Activated T-helper 1 cell treated with anti-CD3 and anti-CD28 coated beads, Interleukin-12 subunit alpha, Interleukin-12 subunit beta, Interleukin-2, Interleukin-4 antibody, amounts not matched to agents 30 ng/mL and 10 ng/mL and 1 ng/mL, durations not matched to agents 14 hours and 24 hours and 36 hours (primary cell): ENCODE results near the gene PPP1R1B. TPM values are rescaled to one million over a fixed set of nuclear protein-coding genes. Genes with fewer than 3 reads are reported as not detected.

Experiments
- DNase-seq: peaks from one replicate; pipeline ENCODE4 v3.0.0; 2021; ENCODE audit warnings: low spot score
- H3K27ac Mint-ChIP-seq: one replicate; pipeline ENCODE4 v1.8.0; 2021; ENCODE audit warnings: mild to moderate bottlenecking, mixed read lengths
- H3K27me3 Mint-ChIP-seq: one replicate; pipeline ENCODE4 v1.8.0; 2022; ENCODE audit warnings: mild to moderate bottlenecking, moderate library complexity, mixed read lengths; ENCODE audit not compliant: insufficient read depth
- H3K36me3 Mint-ChIP-seq: one replicate; pipeline ENCODE4 v1.8.0; 2021; ENCODE audit warnings: low read depth, mixed read lengths
- H3K4me1 Mint-ChIP-seq: one replicate; pipeline ENCODE4 v1.8.0; 2021; ENCODE audit warnings: low read depth, mixed read lengths
- H3K4me3 Mint-ChIP-seq: one replicate; pipeline ENCODE4 v1.8.0; 2021; ENCODE audit warnings: mild to moderate bottlenecking, moderate library complexity, mixed read lengths
- H3K9me3 Mint-ChIP-seq: one replicate; pipeline ENCODE4 v1.8.0; 2021; ENCODE audit warnings: mixed read lengths
- intact Hi-C: fragments of 100-400 bp; cut with micrococcal nuclease; formaldehyde crosslinking; loops from one replicate; pipeline ENCODE4 v1.15.1; 2024
- total RNA-seq: library from RNA; stranded (reverse); gene quantifications from 2 replicates; pipeline ENCODE4 v1.2.3, GENCODE V29; 2022

PPP1R1B gene
- total RNA-seq, 1 donor from 2014 or later: not detected

GRCh38 chr17:39625198-39625785 lies 1.5 kb upstream of the PPP1R1B start:
- Mint-ChIP-seq H3K27ac (no peak overlapping the region), H3K36me3 (no peaks in the 10 kb centered on the region), H3K4me1 (peaks cover 27% of the 10 kb centered on the region), H3K9me3 (no peaks in the 10 kb centered on the region), H3K4me3 (no peak overlapping the region), H3K27me3 (peaks cover 51% of the 10 kb centered on the region)
- intact Hi-C loops: loop anchor here (10.0 kb wide), 1 partner anchor 420 kb away; the partner anchor contains the start of gene RPL19
- no peak for DNase-seq

- H3K27ac Mint-ChIP-seq: no peak overlapping the region
- no peak for DNase-seq
- H3K4me3 Mint-ChIP-seq: no peak overlapping the region
- no peaks in the 10 kb centered on the region for H3K36me3 Mint-ChIP-seq
- no peaks in the 10 kb centered on the region for H3K9me3 Mint-ChIP-seq
- peaks cover 45% of the 10 kb centered on the region for H3K27me3 Mint-ChIP-seq
- intact Hi-C loops: loop anchor here (10.0 kb wide), 1 partner anchor 422 kb away; the partner anchor contains the start of gene RPL19
- H3K4me1 Mint-ChIP-seq: peaks cover 31% of the 10 kb centered on the region
These were observed 427 bp downstream of the PPP1R1B start for GRCh38 chr17:39627047-39627711.

GRCh38 chr17:39627712-39628516 lies 1.2 kb downstream of the PPP1R1B start:
- Mint-ChIP-seq H3K4me1 (peaks cover 24% of the 10 kb centered on the region), H3K36me3 (no peaks in the 10 kb centered on the region), H3K27me3 (peaks cover 45% of the 10 kb centered on the region), H3K9me3 (no peaks in the 10 kb centered on the region), H3K4me3 (no peak overlapping the region), H3K27ac (no peak overlapping the region)
- intact Hi-C loops: loop anchor here (10.0 kb wide), 1 partner anchor 423 kb away; the partner anchor contains the start of gene RPL19
- no peak for DNase-seq

- H3K27me3 Mint-ChIP-seq: peaks cover 47% of the 10 kb centered on the region
- no peak overlapping the region for H3K4me3 Mint-ChIP-seq
- no peak overlapping the region for H3K27ac Mint-ChIP-seq
- H3K36me3 Mint-ChIP-seq: no peaks in the 10 kb centered on the region
- peaks cover 15% of the 10 kb centered on the region for H3K4me1 Mint-ChIP-seq
- intact Hi-C loops: loop anchor here (10.0 kb wide), 1 partner anchor 424 kb away; the partner anchor contains the start of gene RPL19
- no peaks in the 10 kb centered on the region for H3K9me3 Mint-ChIP-seq
- no peak for DNase-seq
These were observed 2.1 kb downstream of the PPP1R1B start for GRCh38 chr17:39628655-39629493.

GRCh38 chr17:39629494-39629880 lies 2.7 kb downstream of the PPP1R1B start:
- no peak for DNase-seq
- Mint-ChIP-seq H3K4me1 (peaks cover 14% of the 10 kb centered on the region), H3K9me3 (no peaks in the 10 kb centered on the region), H3K4me3 (no peak overlapping the region), H3K36me3 (no peaks in the 10 kb centered on the region), H3K27me3 (peaks cover 47% of the 10 kb centered on the region), H3K27ac (no peak overlapping the region)
- intact Hi-C loops: loop anchor here (10.0 kb wide), 1 partner anchor 425 kb away; the partner anchor contains the start of gene RPL19

- H3K27me3 Mint-ChIP-seq: peaks cover 43% of the 10 kb centered on the region
- H3K27ac Mint-ChIP-seq: no peak overlapping the region
- no peak overlapping the region for H3K4me3 Mint-ChIP-seq
- intact Hi-C loops: loop anchor here (10.0 kb wide), 1 partner anchor 425 kb away; the partner anchor contains the start of gene RPL19
- no peaks in the 10 kb centered on the region for H3K9me3 Mint-ChIP-seq
- H3K4me1 Mint-ChIP-seq: peaks cover 14% of the 10 kb centered on the region
- no peaks in the 10 kb centered on the region for H3K36me3 Mint-ChIP-seq
- DNase-seq: no peak
These were observed 3.1 kb downstream of the PPP1R1B start for GRCh38 chr17:39629898-39630297.

DNA sequence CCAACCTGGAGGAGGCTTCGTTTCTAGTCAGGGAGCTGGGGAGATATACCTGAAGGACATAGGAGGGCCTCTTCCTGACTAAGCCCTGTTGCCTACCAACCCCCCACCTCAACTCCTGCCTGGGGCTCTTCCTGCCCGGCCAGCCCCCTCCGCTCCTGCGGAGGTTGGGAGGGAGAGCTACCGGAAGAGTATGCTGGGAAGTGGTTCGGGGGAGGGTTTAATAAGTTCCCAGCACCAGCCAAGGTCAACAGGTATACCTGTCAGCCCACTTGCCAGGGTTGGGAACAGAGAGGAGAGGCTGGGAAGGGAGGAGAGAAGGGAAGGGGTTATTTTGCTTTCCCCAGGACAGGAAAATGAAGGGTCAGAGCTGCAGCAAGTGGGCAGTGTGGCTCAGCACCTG lies 4.7 kb downstream of the PPP1R1B start:
- no peaks in the 10 kb centered on the region for H3K9me3 Mint-ChIP-seq
- H3K4me3 Mint-ChIP-seq: no peak overlapping the region
- H3K4me1 Mint-ChIP-seq: peaks cover 10% of the 10 kb centered on the region
- DNase-seq: no peak
- intact Hi-C loops: no loop called here
- no peak overlapping the region for H3K27ac Mint-ChIP-seq
- H3K36me3 Mint-ChIP-seq: no peaks in the 10 kb centered on the region
- peaks cover 28% of the 10 kb centered on the region for H3K27me3 Mint-ChIP-seq

- no peak for DNase-seq
- peaks cover 23% of the 10 kb centered on the region for H3K27me3 Mint-ChIP-seq
- no peaks in the 10 kb centered on the region for H3K36me3 Mint-ChIP-seq
- H3K4me3 Mint-ChIP-seq: no peak overlapping the region
- H3K4me1 Mint-ChIP-seq: peaks cover 9% of the 10 kb centered on the region
- no peaks in the 10 kb centered on the region for H3K9me3 Mint-ChIP-seq
- no peak overlapping the region for H3K27ac Mint-ChIP-seq
- intact Hi-C loops: no loop called here
These were observed 5.6 kb downstream of the PPP1R1B start for GRCh38 chr17:39632153-39632941.

DNA sequence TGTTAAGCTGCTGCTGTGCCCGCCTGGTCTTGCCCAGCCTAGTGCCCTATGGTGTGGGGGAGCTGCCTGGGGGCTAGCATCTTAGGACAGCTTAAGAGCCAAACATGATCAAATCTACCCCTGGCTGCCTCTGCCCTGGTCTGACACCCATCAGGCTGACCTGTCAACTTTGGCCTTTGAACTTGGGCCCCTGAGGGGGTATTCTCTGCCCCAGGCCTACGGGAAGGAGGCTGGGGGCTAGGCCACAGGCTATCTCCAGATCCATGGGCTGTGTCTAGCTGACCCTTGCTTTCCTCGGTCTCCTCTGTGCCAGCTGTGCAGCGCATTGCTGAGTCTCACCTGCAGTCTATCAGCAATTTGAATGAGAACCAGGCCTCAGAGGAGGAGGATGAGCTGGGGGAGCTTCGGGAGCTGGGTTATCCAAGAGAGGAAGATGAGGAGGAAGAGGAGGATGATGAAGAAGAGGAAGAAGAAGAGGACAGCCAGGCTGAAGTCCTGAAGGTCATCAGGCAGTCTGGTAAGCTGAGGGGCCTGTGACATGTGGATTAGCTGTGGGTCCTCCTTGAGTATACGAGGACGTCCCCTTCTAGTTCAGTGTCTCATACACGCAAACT lies 6.9 kb downstream of the PPP1R1B start:
- no peak for DNase-seq
- intact Hi-C loops: loop anchor here (1.0 kb wide), 1 partner anchor 10 kb away; no protein-coding TSS in a partner anchor
- Mint-ChIP-seq H3K27ac (no peak overlapping the region), H3K4me3 (no peak overlapping the region), H3K4me1 (peaks cover 22% of the 10 kb centered on the region), H3K27me3 (peaks cover 16% of the 10 kb centered on the region), H3K9me3 (no peaks in the 10 kb centered on the region), H3K36me3 (peaks cover 6% of the 10 kb centered on the region)

- H3K4me1 Mint-ChIP-seq: peaks cover 29% of the 10 kb centered on the region
- no peak overlapping the region for H3K4me3 Mint-ChIP-seq
- peaks cover 12% of the 10 kb centered on the region for H3K27me3 Mint-ChIP-seq
- H3K9me3 Mint-ChIP-seq: no peaks in the 10 kb centered on the region
- intact Hi-C loops: loop anchor here (1.0 kb wide), 1 partner anchor 11 kb away; no protein-coding TSS in a partner anchor
- H3K27ac Mint-ChIP-seq: no peak overlapping the region
- peak; percentile 6 for DNase-seq
- peaks cover 7% of the 10 kb centered on the region for H3K36me3 Mint-ChIP-seq
These were observed 7.7 kb downstream of the PPP1R1B start for GRCh38 chr17:39634384-39634871.

DNA sequence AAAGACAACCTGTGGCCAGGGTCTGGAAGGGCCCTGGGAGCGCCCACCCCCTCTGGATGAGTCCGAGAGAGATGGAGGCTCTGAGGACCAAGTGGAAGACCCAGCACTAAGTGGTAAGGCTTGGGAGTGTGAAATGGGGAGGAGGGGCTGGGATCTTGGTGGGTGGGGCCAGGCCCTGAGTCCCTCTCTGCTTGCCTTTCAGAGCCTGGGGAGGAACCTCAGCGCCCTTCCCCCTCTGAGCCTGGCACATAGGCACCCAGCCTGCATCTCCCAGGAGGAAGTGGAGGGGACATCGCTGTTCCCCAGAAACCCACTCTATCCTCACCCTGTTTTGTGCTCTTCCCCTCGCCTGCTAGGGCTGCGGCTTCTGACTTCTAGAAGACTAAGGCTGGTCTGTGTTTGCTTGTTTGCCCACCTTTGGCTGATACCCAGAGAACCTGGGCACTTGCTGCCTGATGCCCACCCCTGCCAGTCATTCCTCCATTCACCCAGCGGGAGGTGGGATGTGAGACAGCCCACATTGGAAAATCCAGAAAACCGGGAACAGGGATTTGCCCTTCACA lies 8.9 kb downstream of the PPP1R1B start:
- intact Hi-C loops: loop anchor here (5.0 kb wide), 3 partner anchors 173 to 347 kb away; partner anchors contain the start of genes CDK12, IKZF3 and PSMD3
- H3K36me3 Mint-ChIP-seq: peaks cover 7% of the 10 kb centered on the region
- H3K4me1 Mint-ChIP-seq: peaks cover 35% of the 10 kb centered on the region
- DNase-seq: no peak
- no peaks in the 10 kb centered on the region for H3K9me3 Mint-ChIP-seq
- no peak overlapping the region for H3K27ac Mint-ChIP-seq
- peak overlapping the region; percentile 94 for H3K4me3 Mint-ChIP-seq
- H3K27me3 Mint-ChIP-seq: peaks cover 10% of the 10 kb centered on the region
